Smooth muscle cell (in vitro differentiated cells): Measurements from ENCODE around the gene ZNF768. TPM values are rescaled to one million over a fixed set of nuclear protein-coding genes. Genes with fewer than 3 reads are reported as not detected.

Source experiments
- DNase-seq: peaks from one replicate; lab custom pipeline; 2025; ENCODE audit not compliant: unreplicated experiment; lab: John Stamatoyannopoulos, UW
- H2AFZ ChIP-seq: fragments of 200-600 bp; sonication (generic); 2 replicates; pipeline ENCODE4 v1.6.0; 2016; ENCODE audit warnings: antibody characterized with exemption, low read depth, mild to moderate bottlenecking
- H3F3A ChIP-seq: fragments of 200-600 bp; sonication (generic); 2 replicates; pipeline ENCODE4 v1.6.0; 2017; ENCODE audit warnings: antibody characterized with exemption, low read depth
- H3K27ac ChIP-seq: fragments of 200-600 bp; sonication (generic); 2 replicates; pipeline ENCODE4 v1.5.1; 2016; ENCODE audit warnings: low read depth, mild to moderate bottlenecking
- H3K27me3 ChIP-seq: fragments of 200-600 bp; sonication (generic); 2 replicates; pipeline ENCODE4 v1.6.1; 2016; ENCODE audit warnings: low read depth, mild to moderate bottlenecking
- H3K36me3 ChIP-seq: fragments of 200-600 bp; sonication (generic); 2 replicates; pipeline ENCODE4 v1.5.1; 2016; ENCODE audit warnings: low read depth
- H3K4me1 ChIP-seq: fragments of 200-600 bp; sonication (generic); 2 replicates; pipeline ENCODE4 v1.5.1; 2016; ENCODE audit warnings: low read depth
- H3K4me2 ChIP-seq: fragments of 200-600 bp; sonication (generic); 2 replicates; pipeline ENCODE4 v1.6.0; 2016; ENCODE audit warnings: mild to moderate bottlenecking
- H3K4me3 ChIP-seq: fragments of 200-600 bp; sonication (generic); 2 replicates; pipeline ENCODE4 v1.5.1; 2016; ENCODE audit warnings: mild to moderate bottlenecking
- H3K79me2 ChIP-seq: fragments of 200-600 bp; sonication (generic); 2 replicates; pipeline ENCODE4 v1.6.0; 2016; ENCODE audit warnings: low read depth, mild to moderate bottlenecking
- H3K9ac ChIP-seq: fragments of 200-600 bp; sonication (generic); 2 replicates; pipeline ENCODE4 v1.6.0; 2016; ENCODE audit warnings: low read depth
- H3K9me3 ChIP-seq: fragments of 200-600 bp; sonication (generic); replicated peaks from 2 replicates; pipeline ENCODE4 v1.5.1; 2016; ENCODE audit warnings: low read depth
- H4K20me1 ChIP-seq: fragments of 200-600 bp; sonication (generic); 2 replicates; pipeline ENCODE4 v1.6.0; 2016; ENCODE audit warnings: low read depth
- CTCF ChIP-seq: fragments of 200-600 bp; sonication (generic); IDR thresholded peaks from 2 replicates; pipeline ENCODE4 v1.5.1; 2017; ENCODE audit warnings: borderline replicate concordance, mild to moderate bottlenecking, antibody characterized with exemption; ENCODE audit not compliant: insufficient read depth, poor library complexity, severe bottlenecking
- WGBS: methylation state at CpG from one replicate; pipeline ENCODE4 v1.1.7; 2016; ENCODE audit warnings: low lambda C conversion rate; 5-methylcytosine and 5-hydroxymethylcytosine counted together
- polyA plus RNA-seq: library from polyadenylated mRNA; unstranded; fragments of >200 nt; fragmentation: Nextera tagmentation; extraction: Ambion mirVana; gene quantifications from 2 replicates; pipeline ENCODE4 v1.2.1, GENCODE V29; 2016
- total RNA-seq: library from RNA; depleted of rRNA; stranded (reverse); fragments of >200 nt; gene quantifications from 2 replicates; pipeline ENCODE4 v1.2.3, GENCODE V29; 2014

The ZNF768 gene
- total and polyA plus RNA-seq, 2 experiments from 2014 or later, result 15.4 to 18.6 TPM

GRCh38 chr16:30548416-30549253 is 22.3 kb upstream of the ZNF768 start:
- H3K36me3 ChIP-seq, result no peaks in the 10 kb centered on the region

GRCh38 chr16:30546115-30546514 is 19.7 kb upstream of the ZNF768 start:
- DNase-seq, result no peak
- H3K4me2 ChIP-seq, result no peak overlapping the region
- H3K79me2 ChIP-seq, result no peaks in the 10 kb centered on the region
- H4K20me1 ChIP-seq, result no peaks in the 10 kb centered on the region
- WGBS, result 87% methylated on average over 8 of the region's 8 CpGs
- TF ChIP-seq CTCF, result no peak
- H3F3A ChIP-seq, result peaks cover 9% of the 10 kb centered on the region
- no peak overlapping the region for H3K27ac ChIP-seq
- H2AFZ ChIP-seq, result no peak overlapping the region
- no peaks in the 10 kb centered on the region for H3K36me3 ChIP-seq
- H3K9ac ChIP-seq, result no peak overlapping the region
- H3K9me3 ChIP-seq, result no peaks in the 10 kb centered on the region
- no peak overlapping the region for H3K4me3 ChIP-seq
- H3K4me1 ChIP-seq, result peaks cover 25% of the 10 kb centered on the region
- H3K27me3 ChIP-seq, result no peaks in the 10 kb centered on the region

More at GRCh38 chr16:30548416-30549253, 22.3 kb upstream of the ZNF768 start:
- Histone ChIP-seq H3K4me3 (no peak overlapping the region), H3K4me1 (no peaks in the 10 kb centered on the region), H3K4me2 (peak overlapping the region; percentile 35), H3K9me3 (no peaks in the 10 kb centered on the region), H3K27ac (peak overlapping the region; percentile 9), H4K20me1 (no peaks in the 10 kb centered on the region), H3K9ac (no peak overlapping the region), H3F3A (peaks cover 7% of the 10 kb centered on the region), H3K27me3 (no peaks in the 10 kb centered on the region), H2AFZ (no peak overlapping the region), H3K79me2 (no peaks in the 10 kb centered on the region)
- TF ChIP-seq CTCF, result no peak
- 53% methylated on average over 8 of the region's 8 CpGs for WGBS
- DNase-seq, result no peak

GRCh38 chr16:30543067-30543466 is 16.7 kb upstream of the ZNF768 start:
- H3K4me1 ChIP-seq, result peaks cover 25% of the 10 kb centered on the region
- TF ChIP-seq CTCF, result no peak
- H3K27ac ChIP-seq, result no peak overlapping the region
- no peaks in the 10 kb centered on the region for H3K9me3 ChIP-seq
- H3F3A ChIP-seq, result peaks cover 6% of the 10 kb centered on the region
- no peaks in the 10 kb centered on the region for H3K79me2 ChIP-seq
- no peak overlapping the region for H3K4me2 ChIP-seq
- H3K9ac ChIP-seq, result no peak overlapping the region
- no peak overlapping the region for H2AFZ ChIP-seq
- H4K20me1 ChIP-seq, result no peaks in the 10 kb centered on the region
- no peaks in the 10 kb centered on the region for H3K36me3 ChIP-seq
- DNase-seq, result no peak
- 74% methylated on average over 5 of the region's 5 CpGs for WGBS
- H3K4me3 ChIP-seq, result no peak overlapping the region
- no peaks in the 10 kb centered on the region for H3K27me3 ChIP-seq
